Keratinocyte (primary cell): ENCODE results near the gene ALK. TPM values are rescaled to one million over a fixed set of nuclear protein-coding genes. Genes with fewer than 3 reads are reported as not detected.

Experiments
- DNase-seq: peaks from one replicate; pipeline ENCODE4 v3.0.0-alpha.2; 2011; ENCODE audit warnings: low read depth, missing footprints, low spot score
- FAIRE-seq: peaks from 2 replicates; lab custom pipeline; 2011; peaks lifted over from hg19 to GRCh38; lab: Jason Lieb, UNC
- H2AFZ ChIP-seq: 2 replicates; pipeline ENCODE4 v1.6.0; 2012; ENCODE audit warnings: low read length, control low read depth, inconsistent platforms; ENCODE audit not compliant: control insufficient read depth
- H3K27ac ChIP-seq: 2 replicates; pipeline ENCODE4 v1.5.1; 2011; ENCODE audit warnings: low read length; ENCODE audit not compliant: control insufficient read depth, insufficient read depth
- H3K27me3 ChIP-seq: 3 replicates; pipeline ENCODE4 v1.6.0; 2011; ENCODE audit warnings: low read length; ENCODE audit not compliant: control insufficient read depth, insufficient read depth; ENCODE audit errors: extremely low read depth
- H3K36me3 ChIP-seq, 2 experiments: 2 replicates in 1 of 2; 3 replicates in 1 of 2; pipeline ENCODE4 v1.5.1; 2011; ENCODE audit warnings: low read length in 2 of 2, mild to moderate bottlenecking in 1 of 2; ENCODE audit not compliant: control insufficient read depth in 2 of 2, insufficient read depth in 2 of 2; ENCODE audit errors: extremely low read depth in 1 of 2
- H3K4me1 ChIP-seq: 3 replicates; pipeline ENCODE4 v1.5.1; 2011; ENCODE audit warnings: low read length; ENCODE audit not compliant: control insufficient read depth, insufficient read depth; ENCODE audit errors: extremely low read depth
- H3K4me2 ChIP-seq: 3 replicates; pipeline ENCODE4 v1.6.0; 2011; ENCODE audit warnings: low read depth, low read length; ENCODE audit not compliant: control insufficient read depth, insufficient read depth; ENCODE audit errors: extremely low read depth
- H3K4me3 ChIP-seq, 3 experiments: fragments of 200-600 bp in 1 of 3; sonication (generic) in 1 of 3; 2 replicates in 2 of 3; 3 replicates in 1 of 3; pipeline ENCODE4 v1.5.1; 2011 to 2016; ENCODE audit warnings: low read length in 3 of 3, mild to moderate bottlenecking in 3 of 3, control low read depth in 2 of 3, inconsistent platforms in 1 of 3, low read depth in 1 of 3, mixed read lengths in 1 of 3, mixed run types in 1 of 3, moderate library complexity in 1 of 3; ENCODE audit not compliant: control insufficient read depth in 2 of 3, insufficient read depth in 2 of 3; ENCODE audit errors: extremely low read depth in 1 of 3
- H3K79me2 ChIP-seq: 2 replicates; pipeline ENCODE4 v1.6.0; 2012; ENCODE audit warnings: low read length; ENCODE audit not compliant: control insufficient read depth, insufficient read depth
- H3K9ac ChIP-seq: 3 replicates; pipeline ENCODE4 v1.6.0; 2011; ENCODE audit warnings: low read length; ENCODE audit not compliant: control insufficient read depth, insufficient read depth; ENCODE audit errors: extremely low read depth
- H3K9me1 ChIP-seq: 3 replicates; pipeline ENCODE4 v1.6.0; 2011; ENCODE audit warnings: low read length; ENCODE audit not compliant: control insufficient read depth, insufficient read depth; ENCODE audit errors: extremely low read depth
- H3K9me3 ChIP-seq: 2 replicates; pipeline ENCODE4 v1.5.1; 2012; ENCODE audit warnings: low read depth, low read length; ENCODE audit not compliant: control insufficient read depth
- H4K20me1 ChIP-seq: 3 replicates; pipeline ENCODE4 v1.6.0; 2011; ENCODE audit warnings: low read length; ENCODE audit not compliant: control insufficient read depth, insufficient read depth; ENCODE audit errors: extremely low read depth
- EZH2 ChIP-seq: IDR thresholded peaks from one replicate; pipeline ENCODE4 v1.6.1; 2012; ENCODE audit warnings: inconsistent platforms, mild to moderate bottlenecking, low read length, moderate library complexity
- dilution Hi-C: fragments of 300-500 bp; cut with MboI; formaldehyde crosslinking; loops from one replicate; pipeline ENCODE4 v1.7.0; 2020; ENCODE audit warnings: low sequenced_read_pairs; ENCODE audit not compliant: extremely low pct_ligation_motif_present
- polyA plus RNA-seq, 5 experiments: library from polyadenylated mRNA; depleted of rRNA in 3 of 5; stranded (reverse) in 3 of 5; stranded (forward) in 1 of 5; unstranded in 1 of 5; fragments of >200 nt; gene quantifications; 1 replicate in 1 of 5; 2 replicates in 3 of 5; 3 replicates in 1 of 5; pipeline versions ENCODE4 v1.2.1 to v1.2.3, GENCODE V29; 2011 to 2012; ENCODE audit warnings: missing spikeins in 2 of 5, low read depth in 1 of 5, low replicate concordance in 1 of 5
- TF ChIP-seq, protein P1 (sequence below), 3 experiments: IDR thresholded peaks in 1 of 3; conservative IDR thresholded peaks in 1 of 3; optimal IDR thresholded peaks in 1 of 3; 2 replicates in 2 of 3; 3 replicates in 1 of 3; pipeline versions ENCODE3 to v1.5.1; 2011; ENCODE audit warnings: low read length in 3 of 3, mild to moderate bottlenecking in 3 of 3, moderate library complexity in 2 of 3, control low read depth in 1 of 3, inconsistent platforms in 1 of 3; ENCODE audit not compliant: insufficient read depth in 2 of 3; ENCODE audit errors: extremely low read depth in 1 of 3

Gene ALK
- polyA plus RNA-seq, 1 donor (not counting 4 experiments of a cell fraction or from before 2014, with no cell fraction given) = not detected

DNA sequence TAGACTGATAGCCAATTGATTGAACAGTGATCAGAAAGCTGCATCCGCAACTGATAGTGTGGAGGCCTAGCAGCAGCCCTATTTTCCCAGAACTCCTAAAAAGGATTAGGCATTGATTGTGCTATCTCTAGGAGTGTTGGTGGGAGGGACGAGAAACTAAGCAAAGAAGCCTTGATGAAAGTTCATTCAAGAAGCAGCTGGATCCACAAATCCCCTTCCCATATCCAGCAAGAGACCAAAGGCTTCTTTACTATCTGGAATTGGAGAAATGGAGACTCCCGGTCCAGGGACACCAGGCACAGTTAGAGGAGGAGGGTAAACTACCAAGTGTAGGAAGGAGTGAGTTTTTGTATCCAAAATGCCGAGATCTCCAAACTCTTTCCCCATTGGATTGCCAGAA, 151.5 kb downstream of the ALK start:
- Histone ChIP-seq H3K9ac (no peak overlapping the region), H3K27me3 (no peaks in the 10 kb centered on the region), H3K27ac (no peak overlapping the region), H3K4me2 (no peak overlapping the region), H3K9me1 (no peaks in the 10 kb centered on the region), H3K9me3 (no peaks in the 10 kb centered on the region), H3K4me3 (no peak overlapping the region), H4K20me1 (no peaks in the 10 kb centered on the region), H3K4me1 (peaks cover 4% of the 10 kb centered on the region), H2AFZ (no peak overlapping the region), H3K36me3 (no peaks in the 10 kb centered on the region), H3K79me2 (no peaks in the 10 kb centered on the region)
- DNase-seq = no peak
- dilution Hi-C loops = no loop called here
- FAIRE-seq = no peak
- TF ChIP-seq, protein P1, sequence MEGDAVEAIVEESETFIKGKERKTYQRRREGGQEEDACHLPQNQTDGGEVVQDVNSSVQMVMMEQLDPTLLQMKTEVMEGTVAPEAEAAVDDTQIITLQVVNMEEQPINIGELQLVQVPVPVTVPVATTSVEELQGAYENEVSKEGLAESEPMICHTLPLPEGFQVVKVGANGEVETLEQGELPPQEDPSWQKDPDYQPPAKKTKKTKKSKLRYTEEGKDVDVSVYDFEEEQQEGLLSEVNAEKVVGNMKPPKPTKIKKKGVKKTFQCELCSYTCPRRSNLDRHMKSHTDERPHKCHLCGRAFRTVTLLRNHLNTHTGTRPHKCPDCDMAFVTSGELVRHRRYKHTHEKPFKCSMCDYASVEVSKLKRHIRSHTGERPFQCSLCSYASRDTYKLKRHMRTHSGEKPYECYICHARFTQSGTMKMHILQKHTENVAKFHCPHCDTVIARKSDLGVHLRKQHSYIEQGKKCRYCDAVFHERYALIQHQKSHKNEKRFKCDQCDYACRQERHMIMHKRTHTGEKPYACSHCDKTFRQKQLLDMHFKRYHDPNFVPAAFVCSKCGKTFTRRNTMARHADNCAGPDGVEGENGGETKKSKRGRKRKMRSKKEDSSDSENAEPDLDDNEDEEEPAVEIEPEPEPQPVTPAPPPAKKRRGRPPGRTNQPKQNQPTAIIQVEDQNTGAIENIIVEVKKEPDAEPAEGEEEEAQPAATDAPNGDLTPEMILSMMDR (optimal IDR thresholded peaks at IDR 0.05 in 1 of 3, IDR thresholded peaks at IDR 0.05 in 1 of 3, conservative IDR thresholded peaks at IDR 0.05 in 1 of 3; ENCODE audit: extremely low read depth in 1 of 3, insufficient read depth in 2 of 3, low read length in 3 of 3) = no peak
- TF ChIP-seq EZH2 = no peak

DNA sequence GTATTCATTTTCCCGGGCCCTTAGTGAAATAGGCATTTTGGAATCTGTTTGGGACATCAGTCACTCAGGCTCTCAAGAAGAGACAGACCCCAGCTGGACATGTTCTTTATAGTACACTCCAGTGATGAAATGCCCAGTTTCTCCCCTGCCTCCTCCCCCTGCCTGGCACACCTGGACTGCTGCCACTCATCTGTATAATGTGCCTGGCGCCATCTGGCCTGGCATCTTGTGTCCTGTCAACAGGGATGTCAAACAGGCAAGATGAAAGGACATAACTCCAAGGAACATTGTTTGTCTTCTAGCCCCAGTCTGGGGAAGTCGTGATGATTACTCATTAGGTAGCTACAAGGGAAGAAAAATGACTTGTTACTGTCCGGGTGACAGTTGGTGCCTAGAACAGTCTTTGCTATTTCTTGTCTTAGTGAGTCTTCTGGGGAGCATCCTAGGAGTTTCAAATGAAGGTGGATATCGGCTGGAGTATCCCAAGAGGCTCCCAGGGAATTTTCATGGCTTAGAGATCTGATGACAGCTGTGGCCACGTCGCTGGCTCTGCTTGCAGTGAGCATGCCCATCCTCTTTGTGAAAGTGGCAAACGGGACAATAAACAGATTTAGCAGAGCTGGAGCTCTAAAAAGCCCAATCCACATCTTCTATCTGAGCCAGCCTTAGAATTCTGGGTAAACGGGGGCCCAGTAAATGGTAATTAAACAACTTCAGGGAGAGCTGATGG, 153.6 kb downstream of the ALK start:
- DNase-seq = no peak
- FAIRE-seq = no peak
- no peak for TF ChIP-seq EZH2
- TF ChIP-seq, protein P1 (optimal IDR thresholded peaks at IDR 0.05 in 1 of 3, IDR thresholded peaks at IDR 0.05 in 1 of 3, conservative IDR thresholded peaks at IDR 0.05 in 1 of 3; ENCODE audit: extremely low read depth in 1 of 3, insufficient read depth in 2 of 3, low read length in 3 of 3) = no peak
- H3K27me3 ChIP-seq = no peaks in the 10 kb centered on the region
- H3K4me1 ChIP-seq = peaks cover 4% of the 10 kb centered on the region
- H3K27ac ChIP-seq = no peak overlapping the region
- H3K4me2 ChIP-seq = no peak overlapping the region
- H3K9ac ChIP-seq = no peak overlapping the region
- no peaks in the 10 kb centered on the region for H3K9me3 ChIP-seq
- H4K20me1 ChIP-seq = no peaks in the 10 kb centered on the region
- dilution Hi-C loops = no loop called here
- H2AFZ ChIP-seq = no peak overlapping the region
- H3K36me3 ChIP-seq = no peaks in the 10 kb centered on the region
- no peaks in the 10 kb centered on the region for H3K79me2 ChIP-seq
- no peaks in the 10 kb centered on the region for H3K9me1 ChIP-seq
- no peak overlapping the region for H3K4me3 ChIP-seq
